Adipose tissue (tissue), 3 donors: ENCODE measurements around the gene GSTA1. TPM values are rescaled to one million over a fixed set of nuclear protein-coding genes. Genes with fewer than 3 reads are reported as not detected.
"Not testable (repeated sequence)": the region's sequence is repeated elsewhere in the genome, so short reads cannot be mapped to it uniquely, and the experiment has no call there.

Experiments used
- H3K27ac ChIP-seq: one replicate; pipeline ENCODE4 v1.5.1; 2013; ENCODE audit warnings: low read depth, low read length
- WGBS, 3 donors: extraction: QIAGEN DNeasy Blood & Tissue Kit; methylation state at CpG; one replicate each; pipeline ENCODE4 v1.1.7; 2013; 5-methylcytosine and 5-hydroxymethylcytosine counted together
- polyA plus RNA-seq, 3 donors: library from polyadenylated mRNA; stranded (reverse); fragments of 200-250 nt; gene quantifications; one replicate each; pipeline ENCODE4 v1.2.3, GENCODE V29; 2013
- donor health status: healthy with polysubstance abuse.
- donor health status: Bipolar disorder and iron deficiency.
- donor health status: healthy.

Gene GSTA1
- polyA plus RNA-seq, 3 donors, result 1.7 to 30.0 (median 12.7) TPM

DNA sequence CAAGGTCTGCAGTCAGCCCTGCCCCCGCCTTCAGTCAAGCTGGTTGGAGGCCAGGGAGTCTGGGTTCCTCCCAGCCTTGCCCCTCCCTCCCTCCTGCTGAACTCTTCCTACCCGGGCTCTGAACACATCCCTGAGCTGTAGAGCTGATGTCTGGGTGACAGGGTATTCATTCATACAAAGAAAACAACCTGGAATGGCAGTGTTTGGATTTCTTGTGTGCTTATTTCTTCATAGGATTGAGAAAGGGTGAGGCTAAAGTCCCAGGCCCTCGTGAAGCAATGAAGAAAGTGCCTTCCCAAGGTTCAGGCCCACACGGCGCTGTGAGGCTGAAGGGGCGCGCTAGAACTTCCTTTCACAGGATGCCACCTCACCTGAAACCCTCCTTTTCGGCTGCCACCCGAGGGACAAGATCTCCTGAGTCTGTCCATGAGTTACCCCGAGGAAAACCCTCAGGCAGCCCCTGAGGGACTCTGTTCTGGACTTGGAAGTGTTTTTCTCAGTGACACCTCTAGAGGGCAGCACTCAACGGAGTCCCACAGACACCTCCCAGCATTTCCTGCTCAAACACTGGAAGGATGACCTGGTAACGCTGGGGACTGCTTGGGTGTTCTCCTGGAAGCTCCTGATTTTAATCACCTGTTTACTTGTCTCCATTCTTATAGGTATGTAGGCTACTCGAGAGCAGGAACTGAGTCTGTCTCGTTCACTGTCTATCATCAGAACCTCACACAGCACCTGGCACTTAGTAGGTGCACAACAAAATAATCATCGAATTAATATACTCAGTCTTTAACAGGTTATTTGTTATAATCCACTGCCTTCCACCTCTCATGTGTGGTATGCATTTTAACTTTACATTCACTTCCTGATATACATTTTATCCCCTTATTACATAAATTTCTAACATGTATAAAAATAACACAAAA is 11.8 kb upstream of the GSTA1 start:
- no peak overlapping the region for H3K27ac ChIP-seq
- 36 to 39% (median 39%) methylated on average over 15 of the region's 15 CpGs for WGBS, 3 donors

DNA sequence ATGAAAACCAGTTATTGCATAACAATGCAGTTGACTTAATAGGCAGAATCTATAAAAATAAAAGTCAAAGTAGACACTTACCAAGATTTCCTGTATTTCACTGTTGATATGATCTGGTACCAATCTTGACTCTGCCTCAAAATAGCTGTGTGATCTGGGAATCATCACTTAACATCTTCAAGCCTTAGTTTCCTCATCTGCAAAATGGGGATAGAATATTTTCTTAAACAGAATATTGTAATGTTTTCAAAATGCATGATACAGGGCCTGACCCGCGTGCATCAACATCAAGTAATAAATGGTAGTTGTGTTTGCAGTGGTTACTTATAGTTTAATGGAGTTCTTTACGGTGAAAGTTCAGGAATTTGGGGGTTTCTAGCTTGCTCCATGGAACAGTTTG is 10.9 kb upstream of the GSTA1 start:
- H3K27ac ChIP-seq, result not testable (repeated sequence)
- 61 to 94% (median 63%) methylated on average over 3 of the region's 3 CpGs for WGBS, 3 donors

DNA sequence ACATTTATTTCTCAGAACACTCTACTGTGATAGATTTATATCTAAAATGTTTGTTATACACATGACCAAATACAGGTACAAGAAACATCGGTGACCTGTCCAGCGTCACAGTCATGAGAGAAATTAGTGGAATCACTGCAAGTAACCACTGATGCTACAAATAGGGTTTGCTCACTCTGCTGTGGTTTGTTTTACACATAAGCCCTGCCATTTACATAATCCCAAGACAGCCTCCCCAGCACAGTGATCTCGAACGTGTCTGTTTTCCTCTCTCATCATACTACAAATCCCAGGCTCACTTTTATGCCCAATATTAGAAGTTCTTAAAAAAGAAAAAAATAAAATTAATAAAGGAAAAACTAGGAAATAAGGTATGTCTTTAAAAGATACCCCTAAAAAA is 6.2 kb upstream of the GSTA1 start:
- H3K27ac ChIP-seq, result not testable (repeated sequence)
- WGBS, 3 donors, result 68 to 79% (median 73%) methylated on average over 4 of the region's 4 CpGs

DNA sequence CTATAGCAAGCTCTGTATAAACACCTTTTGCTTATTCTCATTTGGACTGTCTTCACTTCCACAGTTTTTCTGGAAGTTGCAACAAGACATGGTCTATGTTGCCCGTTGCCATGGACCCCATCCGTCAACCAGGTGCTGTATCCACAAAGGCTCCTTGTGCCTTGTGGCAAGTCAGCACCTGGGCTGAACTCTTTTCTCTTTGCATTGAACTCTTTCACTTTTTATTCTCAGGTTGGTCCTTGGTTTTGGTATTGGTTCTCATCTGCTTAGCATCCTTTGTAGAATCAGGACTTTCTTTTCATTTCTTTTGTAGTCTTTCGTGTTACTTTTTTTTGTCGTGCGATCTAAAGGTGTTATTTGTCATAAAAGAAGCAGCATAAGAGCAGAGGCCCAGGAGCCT is 5.0 kb upstream of the GSTA1 start:
- WGBS, 3 donors, result 90 to 93% (median 93%) methylated on average over 5 of the region's 5 CpGs
- H3K27ac ChIP-seq, result no peak overlapping the region

DNA sequence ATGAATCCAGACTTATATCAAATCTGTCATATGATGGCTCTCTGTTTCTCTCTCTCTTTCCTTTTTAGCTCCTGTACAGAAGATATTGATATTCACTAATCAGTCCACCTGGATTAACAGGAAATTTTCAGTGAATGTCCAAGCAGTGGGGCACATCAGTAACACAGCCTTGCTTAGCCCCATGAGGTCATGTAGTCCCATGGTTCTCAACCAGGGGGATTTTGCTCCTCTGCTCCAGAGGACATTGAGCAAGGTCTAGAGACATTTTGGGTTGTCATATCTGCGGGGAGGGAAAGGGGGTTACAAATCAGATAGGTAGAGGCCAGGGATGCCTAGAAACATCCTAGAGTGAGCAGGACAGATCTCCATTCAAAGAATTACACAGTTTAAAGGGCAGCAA is 810 bp downstream of the GSTA1 start:
- WGBS, 3 donors, result 61 to 88% (median 81%) methylated on average over 1 of the region's 1 CpG
- H3K27ac ChIP-seq, result no peak overlapping the region

DNA sequence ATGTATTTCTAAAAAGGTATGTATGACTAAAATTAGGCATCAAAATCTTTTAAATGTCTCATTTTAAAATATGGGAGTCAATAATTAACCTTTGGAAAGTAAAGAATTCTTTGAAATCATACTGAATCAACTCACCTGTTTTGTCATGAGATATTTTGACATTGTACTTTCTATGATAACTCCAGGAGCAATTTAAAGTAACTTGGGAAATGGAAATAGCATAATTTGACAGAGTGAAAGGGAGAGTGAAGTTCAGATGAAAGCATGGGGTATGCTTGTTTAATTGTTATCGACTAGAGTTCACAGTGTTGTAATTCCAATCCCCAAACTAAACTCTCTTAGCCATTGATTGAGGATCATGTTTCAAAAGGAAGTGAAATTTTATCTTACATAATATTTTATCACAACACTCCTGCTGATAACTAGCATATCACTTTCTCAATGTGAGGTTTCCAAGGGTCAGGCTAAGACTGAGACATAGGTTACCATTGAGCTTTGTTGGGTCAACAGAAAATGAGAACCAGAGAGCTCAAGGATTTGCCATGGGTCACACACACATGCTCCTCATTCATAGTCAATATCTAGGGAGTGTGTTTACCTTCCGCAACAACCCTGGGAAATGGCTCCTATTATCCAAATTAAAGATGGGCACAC is 2.3 kb downstream of the GSTA1 start:
- 50 to 91% (median 90%) methylated on average over 2 of the region's 2 CpGs for WGBS, 3 donors
- H3K27ac ChIP-seq, result no peak overlapping the region

DNA sequence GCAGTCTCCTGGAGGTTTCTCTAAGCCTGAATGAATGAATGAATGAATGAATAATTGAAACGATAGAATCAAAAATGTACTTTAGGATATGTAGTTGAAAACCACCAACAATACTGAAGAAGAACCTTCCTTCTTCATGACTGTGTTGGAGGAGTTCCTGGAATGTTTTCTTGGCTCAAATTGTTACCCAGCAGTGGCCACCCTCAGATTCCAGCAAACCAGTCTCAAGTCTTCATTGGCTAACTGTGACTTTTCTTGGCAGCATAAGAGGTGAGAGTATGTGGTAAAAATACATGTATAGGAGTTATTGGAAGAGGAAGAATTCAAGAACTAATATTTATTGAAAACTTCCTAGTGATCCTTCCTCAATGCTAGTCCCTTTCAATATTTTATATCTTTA is 4.3 kb downstream of the GSTA1 start:
- not testable (repeated sequence) for H3K27ac ChIP-seq
- 77 to 97% (median 87%) methylated on average over 1 of the region's 1 CpG for WGBS, 3 donors

DNA sequence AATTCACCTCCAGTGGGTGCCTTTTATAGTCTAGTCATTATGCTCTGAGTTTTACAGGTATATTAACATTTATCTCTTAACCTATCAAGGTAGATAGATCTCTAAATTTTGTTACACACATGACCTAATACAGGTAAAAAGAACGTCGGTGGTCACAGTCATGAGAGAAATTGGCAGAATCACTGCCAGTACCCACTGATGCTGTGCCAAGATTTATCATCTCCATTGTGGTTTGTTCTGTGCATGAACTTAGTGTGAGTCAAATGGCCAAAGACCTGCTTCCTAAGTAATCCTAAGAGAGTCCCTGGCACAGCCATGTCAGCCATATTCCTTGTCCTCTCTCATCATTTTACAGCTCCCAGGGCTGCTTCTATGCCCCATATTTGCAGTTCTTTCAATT is 9.2 kb downstream of the GSTA1 start:
- WGBS, 3 donors, result 79 to 87% (median 85%) methylated on average over 2 of the region's 2 CpGs

DNA sequence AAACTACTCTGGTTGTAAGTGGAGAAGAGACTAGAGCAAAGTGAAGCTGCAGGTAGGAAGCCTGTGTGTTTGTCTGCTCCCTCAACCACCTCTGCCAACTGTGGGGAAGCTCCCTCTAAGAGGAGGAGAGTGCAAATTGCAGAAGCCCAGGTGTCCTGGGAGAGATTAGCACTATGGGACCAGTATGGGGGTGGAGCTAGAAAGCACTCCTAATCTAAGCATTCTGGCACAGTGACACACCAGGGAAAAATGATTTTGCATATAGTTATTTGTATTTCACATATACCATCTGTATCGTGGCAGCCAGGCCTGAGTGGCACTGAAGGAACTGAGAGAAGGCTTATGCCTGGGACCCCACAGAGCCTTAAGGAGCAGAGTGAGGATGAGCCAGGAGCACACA is 12.8 kb downstream of the GSTA1 start:
- 0% methylated on average over 1 of the region's 1 CpG for WGBS, 3 donors

More for the DNA sequence above, 9.2 kb downstream of the GSTA1 start:
- not testable (repeated sequence) for H3K27ac ChIP-seq

DNA sequence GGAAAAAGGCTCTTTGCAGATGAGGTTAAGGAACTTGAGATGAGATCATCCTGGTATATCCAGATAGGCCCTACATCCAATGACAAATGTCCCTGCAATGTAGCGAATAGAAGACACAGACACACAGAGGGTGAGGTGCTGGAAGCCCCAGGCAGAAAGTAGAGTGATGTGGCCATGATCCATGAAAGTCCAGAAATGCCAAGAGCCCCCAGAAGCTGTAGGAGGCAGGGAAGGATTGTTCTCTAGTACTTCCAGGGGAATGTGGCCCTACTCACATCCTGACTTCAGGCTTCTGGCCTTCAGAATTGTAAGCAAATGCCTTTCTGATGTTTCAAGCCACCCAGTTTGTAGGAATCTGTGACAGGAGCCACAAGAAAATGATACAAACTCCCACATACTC is 14.0 kb downstream of the GSTA1 start:
- 88 to 98% (median 94%) methylated on average over 1 of the region's 1 CpG for WGBS, 3 donors
- not testable (repeated sequence) for H3K27ac ChIP-seq

More for the DNA sequence above, 12.8 kb downstream of the GSTA1 start:
- no peak overlapping the region for H3K27ac ChIP-seq

DNA sequence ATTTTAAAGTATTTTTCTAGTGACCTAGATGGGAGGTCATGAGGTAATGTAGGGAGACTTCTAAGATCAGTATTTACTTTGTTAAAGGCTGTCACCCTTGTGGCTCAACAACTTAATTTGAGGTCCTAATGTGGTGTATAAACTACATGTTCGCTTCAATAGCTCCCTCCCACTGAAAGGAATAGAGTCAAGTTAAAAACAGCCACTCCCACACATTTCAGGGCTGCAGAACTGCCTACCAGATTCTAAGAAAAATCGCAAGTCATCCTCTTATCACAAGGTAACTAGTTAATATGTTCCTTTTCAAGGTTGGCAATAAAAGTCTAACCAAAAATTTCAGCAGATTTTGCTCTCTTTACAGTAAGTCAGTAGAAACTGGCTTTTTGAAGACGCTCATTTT is 15.1 kb downstream of the GSTA1 start:
- WGBS, 3 donors, result 21 to 55% (median 52%) methylated on average over 3 of the region's 3 CpGs

DNA sequence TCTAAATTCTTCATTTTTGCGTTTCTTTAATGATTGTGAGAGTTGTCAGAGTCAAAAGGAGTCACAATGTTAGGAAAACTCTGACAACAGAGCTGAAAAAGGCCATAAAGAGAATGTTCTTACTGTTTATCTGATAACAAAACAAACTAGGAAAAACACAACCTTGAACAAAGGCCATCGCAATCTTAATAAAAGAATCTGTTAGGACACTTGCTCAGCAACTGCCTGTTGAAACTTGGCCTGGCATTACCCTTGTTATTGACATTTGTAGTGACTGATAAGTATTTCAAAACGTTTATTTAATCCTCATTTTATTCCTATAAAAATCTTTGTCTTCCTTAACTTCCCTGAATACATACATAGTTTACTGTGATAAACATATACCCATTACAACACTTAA is 15.7 kb downstream of the GSTA1 start:
- H3K27ac ChIP-seq, result no peak overlapping the region
- WGBS, 3 donors, result 22 to 62% (median 50%) methylated on average over 3 of the region's 3 CpGs

More for the DNA sequence above, 15.1 kb downstream of the GSTA1 start:
- no peak overlapping the region for H3K27ac ChIP-seq

DNA sequence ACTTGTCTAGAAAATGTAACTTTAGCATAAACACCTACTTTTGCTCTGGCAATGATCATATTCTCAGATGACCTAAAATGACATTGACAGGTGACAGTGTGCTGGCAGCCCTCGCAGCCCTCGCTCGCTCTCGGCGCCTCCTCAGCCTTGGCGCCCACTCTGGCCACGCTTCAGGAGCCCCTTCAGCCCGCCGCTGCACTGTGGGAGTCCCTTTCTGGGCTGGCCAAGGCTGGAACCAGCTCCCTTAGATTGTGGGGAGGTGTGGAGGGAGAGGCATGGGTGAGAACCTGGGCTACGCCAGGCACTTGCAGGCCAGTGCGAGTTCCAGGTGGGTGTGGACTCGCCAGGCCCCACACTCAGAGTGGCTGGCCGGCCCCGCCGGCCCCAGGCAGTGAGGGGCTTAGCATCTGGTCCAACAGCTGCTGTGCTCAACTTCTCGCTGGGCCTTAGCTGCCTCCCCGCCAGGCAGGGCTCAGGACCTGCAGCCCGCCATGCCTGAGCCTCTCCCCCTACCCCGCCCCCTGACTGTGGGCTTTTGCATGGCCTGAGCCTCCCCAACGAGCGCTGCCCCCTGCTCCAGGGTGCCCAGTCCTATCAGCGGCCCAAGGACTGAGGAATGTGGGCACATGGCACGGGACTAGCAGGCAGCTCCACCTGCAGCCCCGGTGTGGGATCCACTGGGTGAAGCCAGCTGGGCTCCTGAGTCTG is 17.2 kb downstream of the GSTA1 start:
- H3K27ac ChIP-seq, result no peak overlapping the region
- 93 to 94% (median 94%) methylated on average over 22 to 24 of the region's 24 CpGs for WGBS, 3 donors

DNA sequence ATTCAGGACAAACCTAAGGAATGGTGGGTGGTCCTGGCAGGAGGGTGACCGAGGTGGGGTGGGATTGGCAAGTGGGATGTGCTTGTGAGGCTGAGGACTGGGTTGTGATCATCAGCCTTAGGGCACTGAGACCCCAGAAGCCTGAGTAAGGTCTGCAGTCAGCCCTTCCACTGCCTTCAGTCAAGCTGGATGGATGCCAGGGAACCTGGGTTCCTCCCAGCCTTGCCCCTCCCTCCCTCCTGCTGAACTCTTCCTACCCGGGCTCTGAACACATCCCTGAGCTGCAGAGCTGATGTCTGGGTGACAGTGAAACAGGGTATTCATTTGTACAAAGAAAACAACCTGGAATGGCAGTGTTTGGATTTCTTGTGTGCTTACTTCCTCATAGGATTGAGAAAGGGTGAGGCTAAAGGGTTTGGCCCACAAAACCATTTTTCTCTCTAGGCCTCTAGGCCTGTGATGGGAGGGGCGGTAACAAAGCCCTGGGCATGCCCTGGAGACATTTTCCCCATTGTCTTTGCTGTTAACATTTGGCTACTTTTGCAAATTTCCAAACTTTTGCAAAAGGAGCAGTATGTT is 20.8 kb downstream of the GSTA1 start:
- WGBS, 3 donors, result 30 to 49% (median 30%) methylated on average over 3 of the region's 3 CpGs
- H3K27ac ChIP-seq, result not testable (repeated sequence)

DNA sequence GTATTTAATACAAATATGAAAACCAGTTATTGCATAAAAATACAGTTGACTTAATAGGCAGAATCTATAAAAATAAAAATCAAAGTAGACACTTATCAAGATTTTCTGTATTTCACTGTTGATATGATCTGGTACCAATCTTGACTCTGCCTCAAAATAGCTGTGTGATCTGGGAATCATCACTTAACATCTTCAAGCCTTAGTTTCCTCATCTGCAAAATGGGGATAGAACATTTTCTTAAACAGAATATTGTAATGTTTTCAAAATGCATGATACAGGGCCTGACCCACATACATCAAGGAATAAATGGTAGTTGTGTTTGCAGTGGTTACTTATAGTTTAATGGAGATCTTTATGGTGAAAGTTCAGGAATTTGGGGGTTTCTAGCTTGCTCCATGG is 21.4 kb downstream of the GSTA1 start:
- H3K27ac ChIP-seq, result not testable (repeated sequence)

DNA sequence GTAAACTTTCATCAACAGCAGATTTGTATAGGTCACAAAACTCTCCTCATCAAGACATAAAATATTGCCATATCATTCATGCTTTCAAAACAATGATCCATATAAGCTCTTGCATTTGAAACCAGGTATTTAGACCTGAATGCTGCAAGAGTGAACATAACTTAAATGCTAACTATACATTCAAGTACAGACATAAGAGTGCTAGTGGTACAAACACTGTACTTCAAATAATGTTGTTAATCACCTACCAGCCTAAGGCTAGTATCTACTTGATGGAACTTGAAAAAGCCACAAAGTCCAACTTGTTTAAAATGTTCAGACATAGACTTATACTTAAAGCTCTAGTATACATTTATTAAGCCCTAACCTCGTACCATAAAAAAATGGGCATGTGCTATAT is 24.4 kb downstream of the GSTA1 start:
- H3K27ac ChIP-seq, result no peak overlapping the region
- 47 to 88% (median 64%) methylated on average over 1 of the region's 1 CpG for WGBS, 3 donors

DNA sequence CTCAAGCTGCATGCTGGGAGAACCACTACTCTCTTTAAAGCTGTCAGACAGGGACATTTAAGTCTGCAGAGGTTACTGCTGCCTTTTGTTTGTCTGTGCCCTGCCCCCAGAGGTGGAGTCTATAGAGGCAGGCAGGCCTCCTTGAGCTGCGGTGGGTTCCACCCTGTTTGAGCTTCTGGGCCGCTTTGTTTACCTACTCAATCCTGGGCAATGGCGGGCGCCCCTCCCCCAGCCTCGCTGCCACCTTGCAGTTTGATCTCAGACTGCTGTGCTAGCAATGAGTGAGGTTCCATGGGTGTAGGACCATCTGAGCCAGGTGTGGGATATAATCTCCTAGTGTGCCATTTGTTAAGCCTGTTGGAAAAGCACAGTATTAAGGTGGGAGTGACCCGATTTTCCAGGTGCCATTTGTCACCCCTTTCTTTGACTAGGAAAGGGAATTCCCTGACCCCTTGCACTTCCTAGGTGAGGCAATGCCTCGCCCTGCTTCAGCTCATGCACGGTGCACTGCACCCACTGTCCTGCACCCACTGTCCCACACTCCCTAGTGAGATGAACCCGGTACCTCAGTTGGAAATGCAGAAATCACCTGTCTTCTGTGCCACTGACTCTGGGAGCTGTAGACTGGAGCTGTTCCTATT is 26.8 kb downstream of the GSTA1 start:
- WGBS, 3 donors, result 87 to 92% (median 92%) methylated on average over 9 of the region's 9 CpGs
- H3K27ac ChIP-seq, result not testable (repeated sequence)

DNA sequence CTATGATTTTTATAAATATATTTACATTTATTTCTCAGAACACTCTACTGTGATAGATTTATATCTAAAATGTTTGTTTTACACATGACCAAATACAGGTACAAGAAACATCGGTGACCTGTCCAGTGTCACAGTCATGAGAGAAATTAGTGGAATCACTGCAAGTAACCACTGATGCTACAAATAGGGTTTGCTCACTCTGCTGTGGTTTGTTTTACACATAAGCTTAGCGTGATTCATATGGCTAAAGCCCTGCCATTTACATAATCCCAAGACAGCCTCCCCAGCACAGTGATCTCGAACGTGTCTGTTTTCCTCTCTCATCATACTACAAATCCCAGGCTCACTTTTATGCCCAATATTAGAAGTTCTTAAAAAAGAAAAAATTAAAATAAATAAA is 34.2 kb downstream of the GSTA1 start:
- 74 to 85% (median 76%) methylated on average over 4 of the region's 4 CpGs for WGBS, 3 donors
- not testable (repeated sequence) for H3K27ac ChIP-seq
